K562 (cell line): ENCODE data around the gene TM7SF2. TPM values are rescaled to one million over a fixed set of nuclear protein-coding genes. Genes with fewer than 3 reads are reported as not detected.
A peak's percentile ranks its signal among the peaks of the same experiment; 100 is the strongest.

Source experiments
- AFF1 ChIP-seq, 2 experiments: fragments of 450-650 bp; IDR thresholded peaks; 2 replicates each; pipeline ENCODE4 v1.6.1; 2018; ENCODE audit warnings: mild to moderate bottlenecking in 2 of 2, low read depth in 1 of 2; ENCODE audit not compliant: partially characterized antibody in 2 of 2
- GABPB1 ChIP-seq: sonication (generic); formaldehyde crosslinking; IDR thresholded peaks from 2 replicates; pipeline ENCODE4 v1.8.0; 2022; ENCODE audit warnings: mild to moderate bottlenecking, missing genetic modification reagents
- MAFG ChIP-seq: fragments of 450-650 bp; conservative IDR thresholded peaks from 2 replicates; pipeline ENCODE4 v1.6.1; 2016; ENCODE audit warnings: missing genetic modification characterization, missing compliant biosample characterization
- MLX ChIP-seq, 2 experiments: fragments of 450-650 bp in 1 of 2; sonication (generic) in 1 of 2; formaldehyde crosslinking; conservative IDR thresholded peaks; 2 replicates each; pipeline versions ENCODE4 v1.4.0 to v1.8.1; 2020 to 2022; ENCODE audit warnings: mild to moderate bottlenecking in 1 of 2, missing genetic modification reagents in 1 of 2
- NFIC ChIP-seq: fragments of 450-650 bp; IDR thresholded peaks from 2 replicates; pipeline ENCODE4 v1.6.1; 2017; ENCODE audit warnings: mild to moderate bottlenecking, inconsistent platforms
- NRF1 ChIP-seq, 2 experiments: fragments of 450-650 bp; IDR thresholded peaks in 1 of 2; conservative IDR thresholded peaks in 1 of 2; 2 replicates each; pipeline ENCODE4 v1.6.1; 2014; ENCODE audit warnings: mild to moderate bottlenecking in 2 of 2
- POLR2AphosphoS5 ChIP-seq: IDR thresholded peaks from 2 replicates; pipeline ENCODE4 v1.6.1; 2011; ENCODE audit warnings: mild to moderate bottlenecking, low read depth, low read length, moderate library complexity; ENCODE audit not compliant: control insufficient read depth, insufficient read depth
- ZNF318 ChIP-seq, 2 experiments: fragments of 450-650 bp; IDR thresholded peaks; 2 replicates each; pipeline ENCODE4 v1.6.1; 2016; ENCODE audit warnings: mild to moderate bottlenecking in 2 of 2, borderline replicate concordance in 1 of 2, low read depth in 1 of 2, moderate library complexity in 1 of 2
- ZNF75A ChIP-seq: fragments of 450-650 bp; formaldehyde crosslinking; IDR thresholded peaks from 2 replicates; pipeline ENCODE4 v1.4.0; 2020; ENCODE audit warnings: mild to moderate bottlenecking
- polyA plus RNA-seq, 8 experiments: library from polyadenylated mRNA; depleted of rRNA in 4 of 8; stranded (reverse) in 5 of 8; unstranded in 3 of 8; fragments of >200 nt; fragmentation: Nextera tagmentation in 2 of 8; fragmentation: Illumina TruSeq in 1 of 8; extraction: Ambion mirVana in 2 of 8; extraction: Trizol in 1 of 8; gene quantifications; 2 replicates each; pipeline versions ENCODE4 v1.2.1 to v1.2.3, GENCODE V29; 2011 to 2014; ENCODE audit warnings: inconsistent platforms in 1 of 8, missing spikeins in 1 of 8
- total RNA-seq, 7 experiments: library from RNA; depleted of rRNA in 6 of 7; stranded (reverse); fragments of >200 nt in 6 of 7; fragmentation: Illumina TruSeq in 2 of 7; extraction: Trizol in 2 of 7; gene quantifications; 2 replicates each; pipeline versions ENCODE4 v1.2.1 to v1.2.3, GENCODE V29; 2011 to 2021; ENCODE audit warnings: low replicate concordance in 1 of 7

TM7SF2 gene
- total and polyA plus RNA-seq, 9 of the 15 experiments (the other 6 are each of a cell fraction or from before 2014, with no cell fraction given) = 1.2 to 22.0 (median 14.3) TPM

- TF ChIP-seq ZNF318 (IDR thresholded peaks at IDR 0.05; ENCODE audit: borderline replicate concordance in 1 of 2, low read depth in 1 of 2) (no peak), GABPB1 (CRISPR knock-in tag) (no peak), AFF1 (IDR thresholded peaks at IDR 0.05; ENCODE audit: low read depth in 1 of 2, partially characterized antibody in 2 of 2) (no peak), MLX (CRISPR knock-in tag; conservative IDR thresholded peaks at IDR 0.05) (no peak), NRF1 (conservative IDR thresholded peaks at IDR 0.05 in 1 of 2, IDR thresholded peaks at IDR 0.05 in 1 of 2) (no peak), POLR2AphosphoS5 (0 out of 2 replicates have a peak, but pooled peaks have one; percentile 16), NFIC (no peak), MAFG (no peak), ZNF75A (CRISPR knock-in tag) (no peak)
These were observed 3.9 kb downstream of the TM7SF2 start (continued) for GRCh38 chr11:65115361-65116082.
